Renal pelvis (tissue), 4 donors: ENCODE measurements around the gene SUOX. TPM values are rescaled to one million over a fixed set of nuclear protein-coding genes. Genes with fewer than 3 reads are reported as not detected.
"Not testable (repeated sequence)": the region's sequence is repeated elsewhere in the genome, so short reads cannot be mapped to it uniquely, and the experiment has no call there.

Source experiments
- DNase-seq: peaks from one replicate; pipeline ENCODE4 v3.0.0-alpha.2; 2013
- polyA plus RNA-seq, 3 donors: library from polyadenylated mRNA; unstranded; fragments of 120-200 nt; gene quantifications; one replicate each; pipeline ENCODE4 v1.2.1, GENCODE V29; 2013; ENCODE audit not compliant: insufficient read length in 3 of 3

SUOX gene
- polyA plus RNA-seq, 3 donors, result 49.5 to 56.8 (median 53.3) TPM

GRCh38 chr12:56013482-56013881, 16.4 kb downstream of the SUOX start:
- DNase-seq, result no peak

- peak; percentile 65 for DNase-seq
These were observed 17.1 kb downstream of the SUOX start for GRCh38 chr12:56014205-56014604.

GRCh38 chr12:56017181-56017580, 20.1 kb downstream of the SUOX start:
- no peak for DNase-seq

- DNase-seq, result no peak
These were observed 21.3 kb downstream of the SUOX start for GRCh38 chr12:56018356-56018755.

- peak; percentile 88 for DNase-seq
These were observed 23.5 kb downstream of the SUOX start, which contains the start of gene IKZF4 for GRCh38 chr12:56020423-56021184. IKZF4 (plus strand) TSS chr12:56021043; CDS start chr12:56021494, 451 bp downstream.

- DNase-seq, result no peak
These were observed 24.9 kb downstream of the SUOX start for GRCh38 chr12:56021889-56022497.

- DNase-seq, result no peak
These were observed 31.6 kb downstream of the SUOX start for GRCh38 chr12:56028511-56029165.

GRCh38 chr12:56029166-56029519, 32.1 kb downstream of the SUOX start:
- DNase-seq, result no peak

GRCh38 chr12:56029666-56030293, 32.7 kb downstream of the SUOX start:
- peak; percentile 68 for DNase-seq

GRCh38 chr12:56031987-56032386, 34.9 kb downstream of the SUOX start:
- DNase-seq, result no peak

- no peak for DNase-seq
These were observed 37.7 kb downstream of the SUOX start for GRCh38 chr12:56034586-56035332.

- DNase-seq, result no peak
These were observed 40.1 kb downstream of the SUOX start for GRCh38 chr12:56037161-56037560.

- DNase-seq, result no peak
These were observed 41.1 kb downstream of the SUOX start for GRCh38 chr12:56038022-56038655.

GRCh38 chr12:56040151-56040550, 43.1 kb downstream of the SUOX start:
- DNase-seq, result no peak

- no peak for DNase-seq
These were observed 44.0 kb downstream of the SUOX start for GRCh38 chr12:56040963-56041551.

GRCh38 chr12:56041552-56042429, 44.7 kb downstream of the SUOX start, which contains the start of gene RPS26:
RPS26 (plus strand) TSS chr12:56041918; CDS start chr12:56042167, 249 bp downstream.
- peak; percentile 99 for DNase-seq

- not testable (repeated sequence) for DNase-seq
These were observed 45.3 kb downstream of the SUOX start for GRCh38 chr12:56042430-56042813.

GRCh38 chr12:56042843-56043242, 45.8 kb downstream of the SUOX start:
- DNase-seq, result no peak

GRCh38 chr12:56046027-56046780, 49.1 kb downstream of the SUOX start:
- DNase-seq, result no peak
